Activated T-cell treated with anti-CD3 and anti-CD28 coated beads for 4 hours (primary cell): Measurements from ENCODE around the gene FLT3LG.

Source experiments
- DNase-seq: peaks from one replicate; pipeline ENCODE4 v3.0.0-alpha.2; 2020

The FLT3LG gene

DNA sequence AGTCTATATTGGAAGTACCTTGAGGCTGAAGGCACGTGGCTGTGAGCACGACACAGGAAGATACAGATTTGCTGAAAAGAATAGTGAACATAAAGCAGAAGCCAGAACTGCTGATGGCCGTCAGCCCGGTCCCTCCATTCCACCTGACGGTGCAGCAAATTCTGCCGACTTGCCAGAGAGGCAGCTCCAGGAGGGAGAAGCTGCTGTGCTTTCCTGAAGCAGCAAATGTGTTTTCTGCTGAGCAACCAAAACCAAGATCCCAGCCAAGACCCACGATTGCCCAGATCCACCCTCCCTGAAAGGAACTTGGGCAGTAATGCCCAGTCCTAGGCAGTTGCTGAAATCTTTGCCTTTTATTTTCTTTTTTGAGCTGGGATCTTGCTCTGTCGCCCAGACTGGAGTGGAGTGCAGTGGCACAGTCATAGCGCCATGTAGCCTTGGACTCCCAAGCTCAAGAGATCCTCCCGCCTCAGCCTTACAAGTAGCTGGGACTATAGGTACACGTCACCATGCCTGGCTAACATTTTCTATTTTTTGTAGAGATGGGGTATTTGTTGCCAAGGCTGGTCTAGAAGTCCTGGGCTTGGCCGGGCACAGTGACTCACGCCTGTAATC lies 46.8 kb downstream of the FLT3LG start:
- DNase-seq: no peak

DNA sequence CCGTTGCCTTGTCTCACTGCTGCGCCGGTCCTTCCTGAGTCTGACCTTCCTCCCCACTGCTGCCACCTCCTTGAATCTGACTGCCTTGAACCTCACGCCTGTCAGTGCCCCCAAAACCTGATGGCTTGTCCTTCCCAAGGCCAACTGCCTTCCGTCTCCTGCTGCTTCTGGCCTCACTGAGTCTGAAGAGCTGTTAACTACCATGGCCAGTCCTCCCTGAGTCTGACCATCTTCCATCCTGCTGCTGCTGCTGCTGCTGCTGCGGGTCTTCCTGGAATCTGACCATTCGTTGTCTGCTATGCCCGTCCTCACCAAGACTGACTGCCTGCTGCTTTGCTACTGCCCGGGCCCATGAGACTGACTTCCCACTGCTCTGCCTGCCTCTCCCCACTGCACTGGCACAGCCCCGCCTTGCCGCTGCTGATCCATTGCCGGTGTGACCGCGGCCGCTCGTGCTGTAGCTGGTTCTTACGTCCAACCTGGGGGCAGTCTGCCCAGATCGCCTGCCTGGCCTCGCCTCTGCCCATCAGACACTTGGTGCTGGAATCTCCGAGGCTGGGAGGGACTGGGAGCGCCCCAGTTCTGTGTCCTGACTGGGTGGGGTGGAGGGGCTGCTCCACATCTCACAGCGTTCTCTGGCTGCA lies 50.9 kb downstream of the FLT3LG start:
- DNase-seq: no peak

DNA sequence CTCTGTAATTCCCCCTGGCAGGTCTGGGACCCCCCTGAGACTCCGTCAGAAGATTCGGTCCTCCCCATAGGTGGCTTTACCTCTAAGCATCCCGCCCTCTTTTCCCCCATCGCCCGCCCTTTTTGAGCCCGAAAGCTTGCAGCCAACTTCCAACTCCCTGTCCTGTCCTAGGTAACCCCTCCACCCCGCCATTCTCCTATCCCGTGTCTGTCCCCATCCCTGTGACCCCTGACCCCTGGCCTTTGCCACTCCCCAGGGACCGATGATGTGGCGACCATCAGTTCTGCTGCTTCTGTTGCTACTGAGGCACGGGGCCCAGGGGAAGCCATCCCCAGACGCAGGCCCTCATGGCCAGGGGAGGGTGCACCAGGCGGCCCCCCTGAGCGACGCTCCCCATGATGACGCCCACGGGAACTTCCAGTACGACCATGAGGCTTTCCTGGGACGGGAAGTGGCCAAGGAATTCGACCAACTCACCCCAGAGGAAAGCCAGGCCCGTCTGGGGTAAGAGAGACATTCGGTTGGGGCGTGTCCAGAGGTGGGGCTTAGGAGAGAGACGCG lies 54.3 kb downstream of the FLT3LG start:
- DNase-seq: no peak

DNA sequence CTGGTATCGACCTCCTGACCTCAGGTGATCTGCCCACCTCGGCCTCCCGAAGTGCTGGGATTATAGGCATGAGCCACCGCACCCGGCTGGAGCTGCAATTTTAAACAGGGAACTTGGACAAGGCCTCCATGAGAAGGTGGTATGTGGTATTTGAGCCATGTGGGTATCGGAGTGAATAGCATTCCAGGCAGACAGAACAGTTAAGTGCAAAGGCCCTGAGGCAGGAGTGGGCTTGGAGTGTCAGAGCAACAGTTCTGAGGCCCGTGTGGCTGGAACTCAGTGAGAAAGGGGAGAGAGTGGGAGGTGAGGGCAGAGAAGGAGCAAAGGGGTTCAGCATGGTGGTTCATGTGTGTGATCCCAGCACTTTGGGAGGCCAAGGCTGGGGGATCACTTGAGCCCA lies 56.7 kb downstream of the FLT3LG start:
- DNase-seq: no peak

DNA sequence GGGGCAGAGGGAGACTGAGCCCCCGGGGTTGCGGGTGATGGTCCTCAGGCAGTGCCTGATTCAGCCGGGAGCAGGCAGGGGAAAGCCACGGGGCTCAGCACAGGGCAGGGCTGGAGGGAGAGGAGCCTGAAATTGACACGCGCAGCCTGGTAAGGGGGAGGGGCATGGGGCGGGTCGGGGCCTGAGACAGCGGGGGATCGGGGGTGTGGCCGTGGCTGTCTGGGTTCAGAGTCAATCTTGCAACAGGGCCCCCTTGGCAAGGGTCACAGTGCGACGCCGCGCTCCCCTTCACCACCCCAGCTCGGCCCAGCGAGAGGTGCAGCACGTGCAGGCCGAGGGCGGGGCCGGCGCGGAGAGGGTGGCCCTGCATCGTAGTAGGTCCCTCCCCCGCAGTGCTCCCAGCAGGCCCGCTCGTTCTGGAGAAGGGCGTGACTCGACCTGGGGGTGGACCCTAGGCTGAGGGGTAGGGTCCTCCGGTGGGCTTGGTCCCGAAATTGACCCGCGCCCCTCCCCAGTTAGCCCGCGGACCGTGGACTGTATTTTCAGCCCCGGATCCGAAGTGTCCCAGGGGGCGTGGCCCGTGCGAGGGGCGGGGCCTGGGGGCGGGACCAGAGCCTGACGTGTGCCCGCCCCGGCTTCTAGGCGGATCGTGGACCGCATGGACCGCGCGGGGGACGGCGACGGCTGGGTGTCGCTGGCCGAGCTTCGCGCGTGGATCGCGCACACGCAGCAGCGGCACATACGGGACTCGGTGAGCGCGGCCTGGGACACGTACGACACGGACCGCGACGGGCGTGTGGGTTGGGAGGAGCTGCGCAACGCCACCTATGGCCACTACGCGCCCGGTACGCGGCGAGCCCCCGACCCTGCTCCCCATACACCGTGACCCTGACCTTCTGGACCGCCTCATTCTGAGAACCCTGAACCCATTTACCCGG lies 59.8 kb downstream of the FLT3LG start:
- peak; percentile 86 for DNase-seq

DNA sequence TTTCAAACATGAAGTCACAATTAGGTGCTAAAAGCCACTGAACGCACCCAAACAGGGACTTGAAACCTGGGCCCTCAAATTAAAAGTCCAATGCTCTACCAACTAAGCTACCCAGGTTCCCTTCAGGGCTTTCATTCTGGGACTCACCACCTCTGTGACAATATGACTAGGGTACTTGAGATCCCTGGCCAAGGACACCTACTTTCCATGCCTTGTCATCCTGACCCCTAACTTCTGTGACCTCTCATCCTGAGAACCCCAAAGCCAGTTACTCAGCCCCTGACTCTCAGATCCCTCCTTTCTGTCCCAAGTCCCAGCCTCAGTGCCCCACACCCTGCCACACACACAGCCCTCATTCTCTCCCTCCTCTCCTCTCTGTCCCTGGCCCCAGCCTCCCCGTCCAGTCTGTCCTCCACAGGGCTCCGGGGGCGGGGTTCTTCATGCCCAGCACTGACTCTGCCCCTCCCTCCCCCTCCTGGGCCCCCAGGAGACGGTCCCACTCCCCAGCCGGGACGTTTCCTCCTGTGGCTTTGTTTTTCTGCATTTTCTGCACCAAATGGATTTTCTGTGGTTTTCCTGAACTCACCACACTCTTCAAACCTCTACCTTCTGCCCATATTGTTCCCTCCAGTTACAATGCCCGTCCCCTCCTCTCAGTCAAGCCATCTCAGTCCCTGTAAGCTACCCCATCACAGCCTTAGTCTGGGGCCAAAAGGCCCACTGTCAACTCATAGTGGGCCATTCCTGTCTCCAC lies 60.8 kb downstream of the FLT3LG start:
- no peak for DNase-seq
